ENCODE measurements around the gene ZMIZ1.

Gene ZMIZ1

GRCh38 chr10:79070606-79071395, 2.0 kb downstream of the ZMIZ1 start:
- peak overlapping the region; percentile 93 for H3K4me3 Mint-ChIP-seq
- intact Hi-C loops (cut with micrococcal nuclease), result loop anchor here (5.0 kb wide), 1 partner anchor 36 kb away; no protein-coding TSS in a partner anchor
- H3K9me3 Mint-ChIP-seq, result no peaks in the 10 kb centered on the region
- peaks cover 66% of the 10 kb centered on the region for H3K4me1 Mint-ChIP-seq (ENCODE audit: low read depth)
- H3K27ac Mint-ChIP-seq, result peak overlapping the region; percentile 89
- no peaks in the 10 kb centered on the region for H3K27me3 Mint-ChIP-seq
- H3K36me3 Mint-ChIP-seq (ENCODE audit: low read depth), result peaks cover 17% of the 10 kb centered on the region

- H3K4me3 Mint-ChIP-seq, result peak overlapping the region; percentile 93
- H3K27ac Mint-ChIP-seq, result peak overlapping the region; percentile 89
- intact Hi-C loops (cut with micrococcal nuclease), result loop anchor here (5.0 kb wide), 1 partner anchor 36 kb away; no protein-coding TSS in a partner anchor
- H3K27me3 Mint-ChIP-seq, result no peaks in the 10 kb centered on the region
- no peaks in the 10 kb centered on the region for H3K9me3 Mint-ChIP-seq
- H3K4me1 Mint-ChIP-seq (ENCODE audit: low read depth), result peaks cover 69% of the 10 kb centered on the region
- peaks cover 17% of the 10 kb centered on the region for H3K36me3 Mint-ChIP-seq (ENCODE audit: low read depth)
Observed at GRCh38 chr10:79071396-79071923, 2.7 kb downstream of the ZMIZ1 start.

- H3K4me3 Mint-ChIP-seq, result peak overlapping the region; percentile 55
- peaks cover 75% of the 10 kb centered on the region for H3K4me1 Mint-ChIP-seq (ENCODE audit: low read depth)
- no peaks in the 10 kb centered on the region for H3K9me3 Mint-ChIP-seq
- peak overlapping the region; percentile 18 for H3K27ac Mint-ChIP-seq
- peaks cover 17% of the 10 kb centered on the region for H3K36me3 Mint-ChIP-seq (ENCODE audit: low read depth)
- intact Hi-C loops (cut with micrococcal nuclease), result loop anchor here (5.0 kb wide), 1 partner anchor 35 kb away; no protein-coding TSS in a partner anchor
- H3K27me3 Mint-ChIP-seq, result no peaks in the 10 kb centered on the region
Observed at GRCh38 chr10:79072041-79072441, 3.3 kb downstream of the ZMIZ1 start.

GRCh38 chr10:79072994-79073645, 4.4 kb downstream of the ZMIZ1 start:
- Mint-ChIP-seq H3K27ac (peak overlapping the region; percentile 18), H3K27me3 (no peaks in the 10 kb centered on the region), H3K4me1 (ENCODE audit: low read depth) (peaks cover 78% of the 10 kb centered on the region), H3K36me3 (ENCODE audit: low read depth) (peaks cover 17% of the 10 kb centered on the region), H3K9me3 (no peaks in the 10 kb centered on the region), H3K4me3 (no peak overlapping the region)
- intact Hi-C loops (cut with micrococcal nuclease), result loop anchor here (5.0 kb wide), 1 partner anchor 34 kb away; no protein-coding TSS in a partner anchor

- Mint-ChIP-seq H3K36me3 (ENCODE audit: low read depth) (peaks cover 17% of the 10 kb centered on the region), H3K4me1 (ENCODE audit: low read depth) (peaks cover 82% of the 10 kb centered on the region), H3K9me3 (no peaks in the 10 kb centered on the region), H3K27me3 (no peaks in the 10 kb centered on the region), H3K4me3 (no peak overlapping the region), H3K27ac (peak overlapping the region; percentile 17)
- intact Hi-C loops (cut with micrococcal nuclease), result loop anchor here (5.0 kb wide), 1 partner anchor 33 kb away; no protein-coding TSS in a partner anchor
Observed at GRCh38 chr10:79073784-79074432, 5.1 kb downstream of the ZMIZ1 start.

- Mint-ChIP-seq H3K36me3 (ENCODE audit: low read depth) (peaks cover 12% of the 10 kb centered on the region), H3K27me3 (no peaks in the 10 kb centered on the region), H3K4me3 (no peak overlapping the region), H3K4me1 (ENCODE audit: low read depth) (peaks cover 90% of the 10 kb centered on the region), H3K9me3 (no peaks in the 10 kb centered on the region), H3K27ac (no peak overlapping the region)
- intact Hi-C loops (cut with micrococcal nuclease), result loop anchor here (5.0 kb wide), 2 partner anchors 33 to 73 kb away; no protein-coding TSS in a partner anchor
Observed at GRCh38 chr10:79074732-79075131, 6.0 kb downstream of the ZMIZ1 start.

GRCh38 chr10:79075418-79075817, 6.7 kb downstream of the ZMIZ1 start:
- intact Hi-C loops (cut with micrococcal nuclease), result loop anchor here (5.0 kb wide), 1 partner anchor 72 kb away; no protein-coding TSS in a partner anchor
- peak overlapping the region; percentile 0 for H3K4me3 Mint-ChIP-seq

GRCh38 chr10:79077488-79078173, 8.9 kb downstream of the ZMIZ1 start:
- intact Hi-C loops (cut with micrococcal nuclease), result loop anchor here (5.0 kb wide), 1 partner anchor 70 kb away; no protein-coding TSS in a partner anchor
- Mint-ChIP-seq H3K36me3 (ENCODE audit: low read depth) (peaks cover 5% of the 10 kb centered on the region), H3K4me1 (ENCODE audit: low read depth) (peaks cover 100% of the 10 kb centered on the region), H3K27ac (peak overlapping the region; percentile 81), H3K4me3 (no peak overlapping the region), H3K9me3 (no peaks in the 10 kb centered on the region), H3K27me3 (no peaks in the 10 kb centered on the region)

More at GRCh38 chr10:79075418-79075817, 6.7 kb downstream of the ZMIZ1 start:
- Mint-ChIP-seq H3K4me1 (ENCODE audit: low read depth) (peaks cover 97% of the 10 kb centered on the region), H3K9me3 (no peaks in the 10 kb centered on the region), H3K27me3 (no peaks in the 10 kb centered on the region), H3K36me3 (ENCODE audit: low read depth) (peaks cover 8% of the 10 kb centered on the region), H3K27ac (peak overlapping the region; percentile 31)

- Mint-ChIP-seq H3K4me1 (ENCODE audit: low read depth) (peaks cover 100% of the 10 kb centered on the region), H3K9me3 (no peaks in the 10 kb centered on the region), H3K27me3 (no peaks in the 10 kb centered on the region), H3K4me3 (peak overlapping the region; percentile 17), H3K27ac (peak overlapping the region; percentile 81), H3K36me3 (ENCODE audit: low read depth) (peaks cover 10% of the 10 kb centered on the region)
- intact Hi-C loops (cut with micrococcal nuclease), result loop anchor here (5.0 kb wide), 1 partner anchor 69 kb away; no protein-coding TSS in a partner anchor
Observed at GRCh38 chr10:79078367-79079053, 9.7 kb downstream of the ZMIZ1 start.

GRCh38 chr10:79079054-79079397, 10.3 kb downstream of the ZMIZ1 start:
- Mint-ChIP-seq H3K4me1 (ENCODE audit: low read depth) (peaks cover 100% of the 10 kb centered on the region), H3K36me3 (ENCODE audit: low read depth) (peaks cover 10% of the 10 kb centered on the region), H3K27ac (peak overlapping the region; percentile 81), H3K4me3 (peak overlapping the region; percentile 60), H3K9me3 (no peaks in the 10 kb centered on the region), H3K27me3 (no peaks in the 10 kb centered on the region)
- intact Hi-C loops (cut with micrococcal nuclease), result loop anchor here (5.0 kb wide), 1 partner anchor 68 kb away; no protein-coding TSS in a partner anchor

- Mint-ChIP-seq H3K27ac (peak overlapping the region; percentile 81), H3K9me3 (no peaks in the 10 kb centered on the region), H3K36me3 (ENCODE audit: low read depth) (peaks cover 10% of the 10 kb centered on the region), H3K4me3 (peak overlapping the region; percentile 60), H3K27me3 (no peaks in the 10 kb centered on the region), H3K4me1 (ENCODE audit: low read depth) (peaks cover 100% of the 10 kb centered on the region)
- intact Hi-C loops (cut with micrococcal nuclease), result loop anchor here (5.0 kb wide), 2 partner anchors 68 to 78 kb away; no protein-coding TSS in a partner anchor
Observed at GRCh38 chr10:79079490-79080355, 11.0 kb downstream of the ZMIZ1 start.

Data from dendritic cell treated with granulocyte-macrophage colony-stimulating factor and Interleukin-4, amounts not matched to agents 40 ng/mL and 50 ng/mL, for 4 days (primary cell).